ENCODE data around the gene CEP85L.

- TF ChIP-seq CTCF (IDR thresholded peaks at IDR 0.05) (no peak), EP300 (IDR thresholded peaks at IDR 0.05) (no peak), POLR2A (IDR thresholded peaks at IDR 0.05) (no peak), POLR2AphosphoS5 (IDR thresholded peaks at IDR 0.05) (no peak)
Observed at GRCh38 chr6:118524686-118525085, 126.7 kb downstream of the CEP85L start.

Data from gastroesophageal sphincter (tissue), 3 donors.